HEK293T (cell line): Measurements from ENCODE around the gene APBA2.

Experiments used
- ARNT ChIP-seq: fragments of 450-650 bp; IDR thresholded peaks from 2 replicates; pipeline ENCODE4 v1.6.1; 2017; ENCODE audit warnings: mild to moderate bottlenecking
- BHLHE40 ChIP-seq: fragments of 450-650 bp; IDR thresholded peaks from 2 replicates; pipeline ENCODE4 v1.6.1; 2016; ENCODE audit warnings: mild to moderate bottlenecking, moderate library complexity, borderline replicate concordance
- ELF4 ChIP-seq: fragments of 450-650 bp; IDR thresholded peaks from 2 replicates; pipeline ENCODE4 v1.6.1; 2017; ENCODE audit warnings: antibody characterized with exemption
- FOXK2 ChIP-seq: fragments of 450-650 bp; IDR thresholded peaks from 2 replicates; pipeline ENCODE4 v1.6.1; 2016; ENCODE audit warnings: mild to moderate bottlenecking
- FOXM1 ChIP-seq: fragments of 450-650 bp; IDR thresholded peaks from 2 replicates; pipeline ENCODE4 v1.6.1; 2017; ENCODE audit warnings: mild to moderate bottlenecking, borderline replicate concordance
- HDGF ChIP-seq: fragments of 450-650 bp; IDR thresholded peaks from 2 replicates; pipeline ENCODE4 v1.6.1; 2017; ENCODE audit warnings: antibody characterized with exemption, borderline replicate concordance
- L3MBTL2 ChIP-seq: fragments of 450-650 bp; conservative IDR thresholded peaks from 2 replicates; pipeline ENCODE4 v1.6.1; 2016; ENCODE audit warnings: mild to moderate bottlenecking
- LEF1 ChIP-seq: fragments of 450-650 bp; IDR thresholded peaks from 2 replicates; pipeline ENCODE4 v1.6.1; 2017; ENCODE audit warnings: mild to moderate bottlenecking, borderline replicate concordance
- NFRKB ChIP-seq: fragments of 450-650 bp; IDR thresholded peaks from 2 replicates; pipeline ENCODE4 v1.6.1; 2016; ENCODE audit warnings: mild to moderate bottlenecking, moderate library complexity
- SP1 ChIP-seq: fragments of 450-650 bp; IDR thresholded peaks from 2 replicates; pipeline ENCODE4 v1.6.1; 2017
- SUZ12 ChIP-seq: fragments of 450-650 bp; IDR thresholded peaks from 2 replicates; pipeline ENCODE4 v1.6.1; 2016; ENCODE audit warnings: mild to moderate bottlenecking
- TARDBP ChIP-seq: fragments of 450-650 bp; IDR thresholded peaks from 2 replicates; pipeline ENCODE4 v1.6.1; 2016
- ZNF384 ChIP-seq: fragments of 450-650 bp; IDR thresholded peaks from 2 replicates; pipeline ENCODE4 v1.6.1; 2016

- TF ChIP-seq SUZ12: no peak
- no peak for TF ChIP-seq ZNF384
- TF ChIP-seq LEF1: no peak
- no peak for TF ChIP-seq SP1
- no peak for TF ChIP-seq L3MBTL2
- no peak for TF ChIP-seq ELF4
- TF ChIP-seq ARNT: no peak
- TF ChIP-seq FOXM1: no peak
- TF ChIP-seq TARDBP: no peak
- TF ChIP-seq FOXK2: no peak
- TF ChIP-seq BHLHE40: no peak
- no peak for TF ChIP-seq HDGF
- no peak for TF ChIP-seq NFRKB
Measured at GRCh38 chr15:28891588-28891987, 5.8 kb downstream of the APBA2 start.
